Measurements from ENCODE around the gene FAM118B. TPM values are rescaled to one million over a fixed set of nuclear protein-coding genes. Genes with fewer than 3 reads are reported as not detected.

FAM118B gene
- total and polyA plus RNA-seq, 2 of the 8 experiments (the other 6 are each of a cell fraction or from before 2014, with no cell fraction given), result 25.3 to 48.3 TPM

DNA sequence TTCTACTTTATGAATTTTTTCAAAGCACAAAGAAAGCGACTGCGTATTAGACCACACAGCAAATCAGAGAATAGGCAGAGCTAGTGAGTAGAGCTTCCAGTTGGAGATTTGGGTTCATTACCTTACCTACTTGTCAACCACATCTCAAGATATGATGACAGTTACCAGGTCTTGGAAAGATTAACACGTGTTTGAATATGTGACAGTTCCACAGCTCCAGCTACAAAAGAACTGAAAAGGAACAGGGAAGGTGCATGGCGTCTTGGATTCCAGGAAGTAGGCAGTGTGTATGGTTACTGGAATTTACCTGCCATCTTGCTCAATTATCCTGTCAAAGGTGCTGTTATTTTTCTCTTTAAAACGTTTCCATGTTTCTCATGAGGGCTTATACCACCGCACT is 76.7 kb downstream of the FAM118B start:
- Histone ChIP-seq H3K23me2 (ENCODE audit: low read depth, low read length) (peaks cover 5% of the 10 kb centered on the region), H3K27me3 (replicated peaks in 1 of 4; ENCODE audit: control insufficient read depth in 3 of 4, extremely low read depth in 1 of 4, insufficient read depth in 3 of 4, low read length in 3 of 4) (peaks cover 0 to 4% (median 0%) of the 10 kb centered on the region in 4 experiments; a peak in 1 of 7 replicates), H4K20me1 (replicated peaks in 1 of 2; ENCODE audit: control insufficient read depth in 1 of 2, insufficient read depth in 2 of 2, low read length in 2 of 2) (peaks cover 0 to 5% of the 10 kb centered on the region in 2 experiments), H4K5ac (ENCODE audit: insufficient read length, low read depth, low read length) (no peak overlapping the region), H3K79me1 (ENCODE audit: low read depth, low read length) (peaks cover 2% of the 10 kb centered on the region; the same call in 1 of the 2 replicates), H4K8ac (ENCODE audit: extremely low read depth, insufficient read depth, low read length) (no peak overlapping the region), H2AFZ (ENCODE audit: low read length) (no peak overlapping the region), H3K9me3 (ENCODE audit: insufficient read depth in 2 of 2, low read depth in 1 of 2, low read length in 1 of 2) (no peaks in the 10 kb centered on the region), H2AK5ac (ENCODE audit: low read depth, low read length) (no peak overlapping the region), H4K91ac (replicated peaks; ENCODE audit: insufficient read length, low read length) (no peak overlapping the region), H3K79me2 (ENCODE audit: control insufficient read depth in 1 of 2, insufficient read depth in 2 of 2, low read length in 2 of 2) (no peaks in the 10 kb centered on the region), H2BK20ac (ENCODE audit: low read length) (no peak overlapping the region), H2BK120ac (replicated peaks; ENCODE audit: low read depth, low read length) (no peak overlapping the region), H3K18ac (ENCODE audit: extremely low read depth, low read length) (no peak overlapping the region), H3K4me2 (ENCODE audit: insufficient read depth in 1 of 2, low read depth in 2 of 2, low read length in 2 of 2) (no peak overlapping the region), H3K23ac (ENCODE audit: insufficient read length) (no peak overlapping the region), H3K4me1 (replicated peaks in 1 of 4; ENCODE audit: control insufficient read depth in 3 of 4, insufficient read depth in 4 of 4, low read length in 3 of 4) (peaks cover 0 to 3% (median under 1%) of the 10 kb centered on the region in 4 experiments; a peak in 2 of 7 replicates), H3K14ac (ENCODE audit: insufficient read length) (no peak overlapping the region), H3K9ac (replicated peaks in 1 of 4; ENCODE audit: extremely low read depth in 1 of 4, low read depth in 3 of 4, low read length in 3 of 4) (no peak overlapping the region), H2BK5ac (ENCODE audit: low read depth, low read length) (no peak overlapping the region), H3K4me3 (ENCODE audit: extremely low read depth in 1 of 4, insufficient read depth in 2 of 4, low read depth in 3 of 4, low read length in 4 of 4) (no peak overlapping the region), H3K27ac (ENCODE audit: low read depth, low read length) (no peak overlapping the region), H3K36me3 (ENCODE audit: control insufficient read depth in 2 of 4, insufficient read depth in 4 of 4, low read length in 3 of 4) (0 out of 8 replicates have a peak, but pooled peaks cover 0 to 2% (median 0%) of the 10 kb centered on the region in 4 experiments), H3K4ac (replicated peaks; ENCODE audit: insufficient read length, low read depth, low read length) (no peak overlapping the region), H3K56ac (replicated peaks; ENCODE audit: insufficient read length, low read depth, low read length) (no peak overlapping the region), H2BK12ac (ENCODE audit: low read depth, low read length) (no peak overlapping the region), H2BK15ac (ENCODE audit: low read length) (no peak overlapping the region)
- ChIA-PET POLR2A (ENCODE audit: partially characterized antibody) (interaction anchor here (1.1 to 4.7 kb wide), 5 partner anchors 12 to 361 kb away, joined by 3 to 23 read pairs (median 6); partner anchors contain the start of genes FAM118B, FOXRED1 and SRPRA), CTCF (ENCODE audit: partially characterized antibody) (no interaction called here)
- DNase-seq (ENCODE audit: low read depth in 1 of 2, low spot score in 2 of 2) (no peak), FAIRE-seq (no peak)
- TF ChIP-seq KDM1A (IDR thresholded peaks at IDR 0.05; ENCODE audit: borderline replicate concordance, low read length) (no peak), BRCA1 (IDR thresholded peaks at IDR 0.05; ENCODE audit: low read depth, low read length) (no peak), POU5F1 (IDR thresholded peaks at IDR 0.05; ENCODE audit: low read depth, low read length) (no peak)
- WGBS, 2 experiments (ENCODE audit: extremely low coverage in 1 of 2, insufficient coverage in 1 of 2, insufficient read length in 1 of 2, insufficient replicate concordance in 2 of 2, low coverage in 1 of 2, low lambda C conversion rate in 2 of 2, missing lambda C conversion rate in 1 of 2), result 92% methylated on average over 6 of the region's 6 CpGs; no CpG with 5 or more reads in 1 of the 2 experiments
